ENCODE data around the gene PKN2. TPM values are rescaled to one million over a fixed set of nuclear protein-coding genes. Genes with fewer than 3 reads are reported as not detected.

The PKN2 gene
- polyA plus RNA-seq, 4 donors = 19.1 to 57.5 (median 32.1) TPM

DNA sequence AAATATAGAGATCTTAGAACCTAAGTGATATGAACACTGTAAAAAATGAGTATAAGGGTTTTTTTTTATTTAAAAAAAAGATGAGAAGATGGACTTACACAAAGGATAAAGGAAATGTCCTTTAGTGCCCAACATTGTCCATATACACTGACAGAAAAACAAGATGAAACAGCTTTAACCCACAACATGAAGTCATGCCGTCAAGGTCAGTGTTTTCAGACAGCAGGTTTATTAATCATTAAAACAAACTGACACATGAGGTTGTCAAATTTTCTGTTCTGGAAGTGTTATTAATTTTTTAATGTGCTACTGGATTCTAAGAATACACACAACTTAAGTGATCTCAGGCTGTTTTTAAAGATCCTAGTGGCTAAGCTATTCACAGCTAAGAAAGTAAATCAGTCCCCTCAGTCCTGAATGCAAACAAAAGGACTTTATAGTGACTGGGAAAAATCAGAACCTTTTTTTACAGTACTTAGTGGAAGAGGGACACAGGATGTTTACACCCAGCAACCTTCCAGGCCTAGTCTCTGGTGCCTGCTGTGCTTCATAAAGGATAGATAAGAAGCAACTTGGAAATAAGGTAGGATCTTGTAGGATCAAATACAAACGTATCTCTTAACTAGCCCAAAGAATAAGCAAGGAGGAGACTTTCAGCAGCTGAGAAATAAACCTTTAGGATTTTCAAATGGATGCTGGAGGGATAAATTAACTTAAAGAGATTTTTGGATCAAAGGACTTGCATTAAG is 21.9 kb upstream of the PKN2 start:
- H3K4me3 ChIP-seq (ENCODE audit: low read depth in 1 of 3, low read length in 3 of 3) = no peak overlapping the region
- 13 to 28% (median 17%) methylated on average over 2 of the region's 2 CpGs for WGBS, 3 donors
- no peaks in the 10 kb centered on the region for H3K36me3 ChIP-seq (ENCODE audit: control insufficient read depth in 3 of 3, insufficient read depth in 2 of 3, low read depth in 1 of 3, low read length in 3 of 3)
- no peaks in the 10 kb centered on the region for H3K9me3 ChIP-seq (ENCODE audit: control insufficient read depth in 2 of 2, insufficient read depth in 1 of 2, low read depth in 1 of 2, low read length in 1 of 2)
- no peaks in the 10 kb centered on the region for H3K27me3 ChIP-seq (ENCODE audit: control insufficient read depth in 3 of 3, insufficient read depth in 3 of 3, low read length in 3 of 3)
- peak overlapping the region in 1 of 3 donors; percentile 54 for H3K27ac ChIP-seq (ENCODE audit: low read depth in 1 of 3, low read length in 2 of 3)
- H3K4me1 ChIP-seq (ENCODE audit: control insufficient read depth in 3 of 3, insufficient read depth in 2 of 3, low read depth in 1 of 3, low read length in 2 of 3) = no peaks in the 10 kb centered on the region
- no peak for FAIRE-seq
- no peak for DNase-seq

DNA sequence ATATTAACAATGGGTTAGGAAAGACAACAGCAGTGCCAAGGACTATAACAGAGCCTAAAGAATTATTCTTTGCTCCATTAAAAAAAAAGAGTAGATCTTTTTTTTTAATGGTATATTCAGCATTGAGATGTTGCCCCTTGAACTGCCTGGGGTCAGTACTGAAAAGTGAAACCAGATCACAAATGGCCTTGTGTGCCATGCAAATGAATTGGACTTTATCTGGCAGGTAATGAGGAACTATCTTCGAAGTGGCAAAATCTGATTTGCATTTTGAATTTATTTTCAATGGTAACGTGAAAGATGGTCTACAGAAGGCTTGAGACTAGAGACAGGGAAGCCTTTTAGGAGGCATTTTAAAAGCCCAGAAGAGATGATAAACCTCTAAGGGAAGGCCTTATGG is 21.4 kb upstream of the PKN2 start:
- Histone ChIP-seq H3K36me3 (ENCODE audit: control insufficient read depth in 3 of 3, insufficient read depth in 2 of 3, low read depth in 1 of 3, low read length in 3 of 3) (no peaks in the 10 kb centered on the region), H3K27me3 (ENCODE audit: control insufficient read depth in 3 of 3, insufficient read depth in 3 of 3, low read length in 3 of 3) (no peaks in the 10 kb centered on the region), H3K9me3 (ENCODE audit: control insufficient read depth in 2 of 2, insufficient read depth in 1 of 2, low read depth in 1 of 2, low read length in 1 of 2) (no peaks in the 10 kb centered on the region), H3K4me3 (ENCODE audit: low read depth in 1 of 3, low read length in 3 of 3) (no peak overlapping the region), H3K27ac (ENCODE audit: low read depth in 1 of 3, low read length in 2 of 3) (no peak overlapping the region), H3K4me1 (ENCODE audit: control insufficient read depth in 3 of 3, insufficient read depth in 2 of 3, low read depth in 1 of 3, low read length in 2 of 3) (no peaks in the 10 kb centered on the region)
- no peak for FAIRE-seq
- WGBS, 3 donors = 15 to 33% (median 30%) methylated on average over 2 of the region's 2 CpGs
- DNase-seq = peak in 1 of 2 donors; percentile 72

DNA sequence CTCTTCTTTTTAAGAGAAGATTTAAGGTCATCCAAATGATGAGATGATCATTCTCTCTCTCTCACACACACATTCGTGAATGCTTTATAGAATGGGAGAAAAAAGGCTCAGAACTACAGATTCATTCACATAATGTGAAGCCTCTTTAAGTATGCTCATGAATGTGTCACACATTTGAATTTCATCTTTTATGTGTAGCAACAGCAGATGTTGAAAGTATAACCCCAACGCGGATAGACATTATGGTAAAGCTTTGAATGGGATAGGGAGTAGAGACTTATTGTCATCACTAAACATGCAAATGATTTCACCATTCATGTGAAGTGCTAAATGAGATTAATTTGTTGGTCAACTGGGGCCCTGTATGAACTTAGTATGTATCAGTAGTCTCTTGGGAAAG is 15.7 kb upstream of the PKN2 start:
- DNase-seq = no peak
- Histone ChIP-seq H3K27ac (ENCODE audit: low read depth in 1 of 3, low read length in 2 of 3) (no peak overlapping the region), H3K4me3 (ENCODE audit: low read depth in 1 of 3, low read length in 3 of 3) (no peak overlapping the region), H3K27me3 (ENCODE audit: control insufficient read depth in 3 of 3, insufficient read depth in 3 of 3, low read length in 3 of 3) (no peaks in the 10 kb centered on the region), H3K9me3 (ENCODE audit: control insufficient read depth in 2 of 2, insufficient read depth in 1 of 2, low read depth in 1 of 2, low read length in 1 of 2) (no peaks in the 10 kb centered on the region), H3K4me1 (ENCODE audit: control insufficient read depth in 3 of 3, insufficient read depth in 2 of 3, low read depth in 1 of 3, low read length in 2 of 3) (no peaks in the 10 kb centered on the region), H3K36me3 (ENCODE audit: control insufficient read depth in 3 of 3, insufficient read depth in 2 of 3, low read depth in 1 of 3, low read length in 3 of 3) (no peaks in the 10 kb centered on the region)
- no peak for FAIRE-seq
- WGBS, 3 donors = 88 to 95% (median 93%) methylated on average over 3 of the region's 3 CpGs

DNA sequence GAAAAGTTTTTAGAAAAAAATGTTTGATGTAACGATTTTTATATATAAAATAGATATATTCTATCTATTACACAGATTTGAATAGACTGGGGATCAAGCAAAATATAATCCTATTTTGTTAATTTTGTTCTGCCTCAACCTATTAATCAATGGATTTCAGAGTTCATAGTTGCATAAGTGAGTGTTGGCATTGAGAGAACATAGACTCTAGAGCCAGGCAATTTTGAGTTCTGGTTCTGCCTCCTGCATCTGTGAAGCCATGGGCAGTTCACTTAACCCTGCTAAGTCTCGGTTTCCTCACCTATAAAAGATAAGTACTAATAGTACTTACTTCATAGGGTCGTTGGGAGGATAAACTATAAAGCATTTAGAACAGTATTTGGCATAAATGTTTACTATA is 13.6 kb upstream of the PKN2 start:
- no peak overlapping the region for H3K27ac ChIP-seq (ENCODE audit: low read depth in 1 of 3, low read length in 2 of 3)

DNA sequence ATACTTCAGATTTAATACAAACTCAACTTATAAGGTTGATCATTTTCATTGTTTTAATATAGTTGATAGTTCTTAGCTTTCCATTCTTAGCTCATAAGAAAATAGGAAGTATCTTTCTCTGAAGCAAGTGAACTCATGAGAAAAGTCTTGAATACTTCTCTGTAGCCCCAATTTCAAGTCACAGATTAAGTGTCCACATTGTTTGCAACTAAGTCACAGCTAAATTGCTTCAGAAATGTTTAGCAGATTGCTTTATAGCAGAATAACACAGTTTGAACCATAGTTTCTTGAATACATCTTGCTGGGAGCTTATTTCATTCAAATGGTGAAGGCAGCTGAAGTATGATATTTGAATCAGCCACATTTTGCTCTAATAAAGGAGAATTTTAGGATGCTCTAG is 10.6 kb upstream of the PKN2 start:
- DNase-seq (no peak), FAIRE-seq (no peak)
- H3K27ac ChIP-seq (ENCODE audit: low read depth in 1 of 3, low read length in 2 of 3) = no peak overlapping the region
- H3K9me3 ChIP-seq (ENCODE audit: control insufficient read depth in 2 of 2, insufficient read depth in 1 of 2, low read depth in 1 of 2, low read length in 1 of 2) = no peaks in the 10 kb centered on the region
- H3K4me1 ChIP-seq (ENCODE audit: control insufficient read depth in 3 of 3, insufficient read depth in 2 of 3, low read depth in 1 of 3, low read length in 2 of 3) = no peaks in the 10 kb centered on the region
- no peak overlapping the region for H3K4me3 ChIP-seq (ENCODE audit: low read depth in 1 of 3, low read length in 3 of 3)
- H3K27me3 ChIP-seq (ENCODE audit: control insufficient read depth in 3 of 3, insufficient read depth in 3 of 3, low read length in 3 of 3) = no peaks in the 10 kb centered on the region
- H3K36me3 ChIP-seq (ENCODE audit: control insufficient read depth in 3 of 3, insufficient read depth in 2 of 3, low read depth in 1 of 3, low read length in 3 of 3) = no peaks in the 10 kb centered on the region

More for the DNA sequence above, 13.6 kb upstream of the PKN2 start:
- no peak overlapping the region for H3K4me3 ChIP-seq (ENCODE audit: low read depth in 1 of 3, low read length in 3 of 3)
- no peak for DNase-seq
- H3K9me3 ChIP-seq (ENCODE audit: control insufficient read depth in 2 of 2, insufficient read depth in 1 of 2, low read depth in 1 of 2, low read length in 1 of 2) = no peaks in the 10 kb centered on the region
- H3K36me3 ChIP-seq (ENCODE audit: control insufficient read depth in 3 of 3, insufficient read depth in 2 of 3, low read depth in 1 of 3, low read length in 3 of 3) = no peaks in the 10 kb centered on the region
- no peak for FAIRE-seq
- no peaks in the 10 kb centered on the region for H3K27me3 ChIP-seq (ENCODE audit: control insufficient read depth in 3 of 3, insufficient read depth in 3 of 3, low read length in 3 of 3)
- 63 to 75% (median 74%) methylated on average over 3 of the region's 3 CpGs for WGBS, 3 donors
- no peaks in the 10 kb centered on the region for H3K4me1 ChIP-seq (ENCODE audit: control insufficient read depth in 3 of 3, insufficient read depth in 2 of 3, low read depth in 1 of 3, low read length in 2 of 3)

DNA sequence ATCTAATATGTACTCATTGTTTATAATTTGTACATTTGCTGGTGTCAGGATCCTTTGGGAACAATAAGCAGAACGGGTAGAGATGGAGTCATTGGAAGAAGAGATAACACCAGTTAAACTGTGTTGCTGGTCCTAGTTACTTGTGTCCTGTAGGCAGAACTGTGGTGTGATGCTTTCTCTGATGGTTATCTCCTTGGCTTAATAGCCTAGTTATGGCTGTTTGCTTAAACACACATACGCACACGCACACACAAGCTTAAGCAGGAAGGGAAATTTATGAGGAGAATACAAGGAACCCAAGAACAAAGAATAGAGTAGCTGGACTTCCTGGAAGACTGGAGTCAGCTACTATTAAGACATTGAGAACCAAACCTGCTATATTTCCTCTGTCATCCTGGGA is 5.7 kb upstream of the PKN2 start:
- DNase-seq = peak; percentile 61 to 64
- H3K27ac ChIP-seq (ENCODE audit: low read depth in 1 of 3, low read length in 2 of 3) = no peak overlapping the region
- peaks cover 0 to 5% (median 0%) of the 10 kb centered on the region in 3 donors for H3K4me1 ChIP-seq (ENCODE audit: control insufficient read depth in 3 of 3, insufficient read depth in 2 of 3, low read depth in 1 of 3, low read length in 2 of 3)
- WGBS, 3 donors = 44 to 75% (median 57%) methylated on average over 3 of the region's 3 CpGs
- H3K4me3 ChIP-seq (ENCODE audit: low read depth in 1 of 3, low read length in 3 of 3) = no peak overlapping the region
- no peaks in the 10 kb centered on the region for H3K27me3 ChIP-seq (ENCODE audit: control insufficient read depth in 3 of 3, insufficient read depth in 3 of 3, low read length in 3 of 3)
- no peaks in the 10 kb centered on the region for H3K9me3 ChIP-seq (ENCODE audit: control insufficient read depth in 2 of 2, insufficient read depth in 1 of 2, low read depth in 1 of 2, low read length in 1 of 2)
- H3K36me3 ChIP-seq (ENCODE audit: control insufficient read depth in 3 of 3, insufficient read depth in 2 of 3, low read depth in 1 of 3, low read length in 3 of 3) = no peaks in the 10 kb centered on the region
- no peak for FAIRE-seq

DNA sequence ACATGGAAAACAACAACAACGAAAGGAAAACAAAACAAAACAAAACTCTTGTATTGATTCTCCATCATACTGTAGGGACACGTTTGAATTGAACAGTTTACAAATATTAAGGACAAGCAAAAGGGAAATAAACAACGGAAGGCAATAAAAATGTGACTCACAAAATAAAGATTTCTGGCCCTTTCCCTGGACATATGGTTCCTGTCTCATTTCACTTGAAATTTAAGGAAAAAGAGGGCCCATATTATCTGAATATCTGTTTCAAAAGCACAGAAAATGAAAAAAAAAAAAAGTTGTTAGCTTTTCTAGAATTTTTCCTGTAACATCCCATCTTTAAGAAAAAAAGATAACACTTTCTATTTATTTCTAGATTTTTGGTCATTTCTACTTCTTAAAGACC is 3.6 kb upstream of the PKN2 start:
- Histone ChIP-seq H3K36me3 (ENCODE audit: control insufficient read depth in 3 of 3, insufficient read depth in 2 of 3, low read depth in 1 of 3, low read length in 3 of 3) (no peaks in the 10 kb centered on the region), H3K4me3 (ENCODE audit: low read depth in 1 of 3, low read length in 3 of 3) (no peak overlapping the region), H3K9me3 (ENCODE audit: control insufficient read depth in 2 of 2, insufficient read depth in 1 of 2, low read depth in 1 of 2, low read length in 1 of 2) (no peaks in the 10 kb centered on the region), H3K27me3 (ENCODE audit: control insufficient read depth in 3 of 3, insufficient read depth in 3 of 3, low read length in 3 of 3) (no peaks in the 10 kb centered on the region), H3K27ac (ENCODE audit: low read depth in 1 of 3, low read length in 2 of 3) (no peak overlapping the region), H3K4me1 (ENCODE audit: control insufficient read depth in 3 of 3, insufficient read depth in 2 of 3, low read depth in 1 of 3, low read length in 2 of 3) (peaks cover 0 to 5% (median 0%) of the 10 kb centered on the region in 3 donors)
- WGBS, 3 donors = 48 to 69% (median 61%) methylated on average over 3 of the region's 3 CpGs
- no peak for FAIRE-seq
- DNase-seq = no peak

DNA sequence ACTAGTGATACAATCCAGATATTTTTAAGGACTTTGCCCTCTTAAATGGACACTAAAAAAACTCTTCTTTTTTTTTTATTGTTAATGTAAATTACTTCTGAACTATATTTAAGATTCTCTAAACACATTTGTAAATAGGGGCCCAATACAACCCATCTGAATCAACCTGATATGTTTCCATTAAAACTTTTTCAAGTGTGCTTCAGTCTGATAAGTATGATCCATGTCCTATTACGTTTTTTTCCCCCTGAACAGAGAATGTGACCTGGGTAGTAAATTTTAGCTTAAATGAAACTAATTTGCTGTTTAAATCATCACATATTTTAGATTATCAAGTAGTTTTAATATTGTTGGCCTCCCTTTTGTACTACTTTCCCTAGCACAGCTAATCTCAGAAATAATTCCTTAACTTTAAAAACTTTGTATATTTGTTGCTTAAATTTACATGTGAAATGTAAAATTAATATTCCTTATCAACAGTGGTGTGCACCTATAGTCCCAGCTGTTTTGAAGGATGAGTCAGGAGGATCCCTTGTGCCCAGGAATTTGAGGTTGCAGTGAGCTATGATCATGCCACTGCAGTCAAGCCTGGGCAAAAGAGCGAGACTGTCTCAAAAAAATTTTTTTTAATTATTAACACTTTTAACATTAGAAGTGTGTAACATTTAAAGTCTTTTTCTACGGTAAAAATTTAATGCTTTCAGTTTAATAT is 3.0 kb upstream of the PKN2 start:
- H3K27me3 ChIP-seq (ENCODE audit: control insufficient read depth in 3 of 3, insufficient read depth in 3 of 3, low read length in 3 of 3) = no peaks in the 10 kb centered on the region
- WGBS, 3 donors = 90 to 96% (median 93%) methylated on average over 3 of the region's 3 CpGs
- no peak for DNase-seq
- H3K9me3 ChIP-seq (ENCODE audit: control insufficient read depth in 2 of 2, insufficient read depth in 1 of 2, low read depth in 1 of 2, low read length in 1 of 2) = no peaks in the 10 kb centered on the region
- no peaks in the 10 kb centered on the region for H3K36me3 ChIP-seq (ENCODE audit: control insufficient read depth in 3 of 3, insufficient read depth in 2 of 3, low read depth in 1 of 3, low read length in 3 of 3)
- H3K4me3 ChIP-seq (ENCODE audit: low read depth in 1 of 3, low read length in 3 of 3) = no peak overlapping the region
- peaks cover 0 to 5% (median 0%) of the 10 kb centered on the region in 3 donors for H3K4me1 ChIP-seq (ENCODE audit: control insufficient read depth in 3 of 3, insufficient read depth in 2 of 3, low read depth in 1 of 3, low read length in 2 of 3)
- FAIRE-seq = peak; percentile 10
- no peak overlapping the region for H3K27ac ChIP-seq (ENCODE audit: low read depth in 1 of 3, low read length in 2 of 3)

Data from small intestine (tissue), 7 donors.